Liver (tissue), 9 donors: ENCODE data around the gene PHYKPL. TPM values are rescaled to one million over a fixed set of nuclear protein-coding genes. Genes with fewer than 3 reads are reported as not detected.

Experiments
- DNase-seq: peaks from one replicate; pipeline ENCODE4 v3.0.0-alpha.2; 2017; ENCODE audit warnings: low spot score
- H3K27ac ChIP-seq, 2 donors: one replicate each; pipeline ENCODE4 v1.7.0; 2013; ENCODE audit warnings: inconsistent platforms in 2 of 2, low read length in 2 of 2, control low read depth in 1 of 2, low read depth in 1 of 2, mild to moderate bottlenecking in 1 of 2
- H3K27me3 ChIP-seq, 4 donors: one replicate each; pipeline versions ENCODE4 v1.6.1 to v1.7.0; 2013; ENCODE audit warnings: low read length in 3 of 4, inconsistent platforms in 1 of 4, mild to moderate bottlenecking in 1 of 4, moderate library complexity in 1 of 4; ENCODE audit not compliant: control insufficient read depth in 4 of 4, insufficient read depth in 4 of 4
- H3K36me3 ChIP-seq, 4 donors: one replicate each; pipeline versions ENCODE4 v1.6.1 to v1.7.0; 2013; ENCODE audit warnings: low read length in 3 of 4, mild to moderate bottlenecking in 3 of 4, low read depth in 1 of 4, moderate library complexity in 1 of 4; ENCODE audit not compliant: control insufficient read depth in 4 of 4, insufficient read depth in 3 of 4
- H3K4me1 ChIP-seq, 4 donors: one replicate each; pipeline versions ENCODE4 v1.6.1 to v1.7.0; 2013; ENCODE audit warnings: low read length in 3 of 4, mild to moderate bottlenecking in 3 of 4, moderate library complexity in 1 of 4; ENCODE audit not compliant: control insufficient read depth in 4 of 4, insufficient read depth in 4 of 4
- H3K4me3 ChIP-seq, 3 donors: one replicate each; pipeline versions ENCODE4 v1.6.1 to v1.7.0; 2013; ENCODE audit warnings: low read length in 3 of 3, control low read depth in 1 of 3, low read depth in 1 of 3, mild to moderate bottlenecking in 1 of 3
- H3K9ac ChIP-seq, 2 donors: one replicate each; pipeline ENCODE4 v1.7.0; 2013; ENCODE audit warnings: low read length in 2 of 2, mild to moderate bottlenecking in 2 of 2, moderate library complexity in 2 of 2, control low read depth in 1 of 2, low read depth in 1 of 2
- H3K9me3 ChIP-seq, 4 donors: one replicate each; pipeline versions ENCODE4 v1.6.1 to v1.7.0; 2013; ENCODE audit warnings: low read length in 3 of 4; ENCODE audit not compliant: control insufficient read depth in 4 of 4
- CTCF ChIP-seq: fragments of 150-350 bp; IDR thresholded peaks from 2 replicates; pipeline ENCODE4 v1.5.1; 2017; ENCODE audit warnings: improper control_type of control experiment, low read depth, low read length; ENCODE audit not compliant: missing input control
- FOXA1 ChIP-seq: IDR thresholded peaks from 2 replicates; pipeline ENCODE4 v1.6.1; 2016; ENCODE audit warnings: antibody characterized with exemption
- FOXA2 ChIP-seq: IDR thresholded peaks from 2 replicates; pipeline ENCODE4 v1.6.1; 2016; ENCODE audit warnings: antibody characterized with exemption
- GABPA ChIP-seq, 2 donors: IDR thresholded peaks in 1 of 2; conservative IDR thresholded peaks in 1 of 2; 2 replicates each; pipeline ENCODE4 v1.6.1; 2016; ENCODE audit warnings: antibody characterized with exemption in 2 of 2, mild to moderate bottlenecking in 1 of 2, moderate library complexity in 1 of 2
- HNF4A ChIP-seq, 2 donors: conservative IDR thresholded peaks; 2 replicates each; pipeline ENCODE4 v1.6.1; 2016; ENCODE audit warnings: antibody characterized with exemption in 2 of 2, mild to moderate bottlenecking in 2 of 2
- HNF4G ChIP-seq: IDR thresholded peaks from 2 replicates; pipeline ENCODE4 v1.6.1; 2016; ENCODE audit warnings: antibody characterized with exemption
- JUND ChIP-seq, 2 donors: IDR thresholded peaks; 2 replicates each; pipeline ENCODE4 v1.6.1; 2016; ENCODE audit warnings: antibody characterized with exemption in 2 of 2
- NR2F2 ChIP-seq: IDR thresholded peaks from 2 replicates; pipeline ENCODE4 v1.6.1; 2016; ENCODE audit warnings: antibody characterized with exemption
- RAD21 ChIP-seq, 2 donors: IDR thresholded peaks; 2 replicates each; pipeline ENCODE4 v1.6.1; 2016; ENCODE audit warnings: antibody characterized with exemption in 2 of 2, mild to moderate bottlenecking in 2 of 2
- RXRA ChIP-seq, 2 donors: IDR thresholded peaks; 2 replicates each; pipeline ENCODE4 v1.6.1; 2017 to 2018; ENCODE audit warnings: antibody characterized with exemption in 2 of 2, mild to moderate bottlenecking in 1 of 2
- TAF1 ChIP-seq: conservative IDR thresholded peaks from 2 replicates; pipeline ENCODE4 v1.6.1; 2016; ENCODE audit warnings: antibody characterized with exemption, mild to moderate bottlenecking
- YY1 ChIP-seq: IDR thresholded peaks from 2 replicates; pipeline ENCODE4 v1.6.1; 2016; ENCODE audit warnings: antibody characterized with exemption, mild to moderate bottlenecking
- ZBTB33 ChIP-seq: IDR thresholded peaks from 2 replicates; pipeline ENCODE4 v1.6.1; 2016; ENCODE audit warnings: antibody characterized with exemption
- WGBS: extraction: QIAGEN DNeasy Blood & Tissue Kit; methylation state at CpG from one replicate; pipeline ENCODE4 v1.1.7; 2013; 5-methylcytosine and 5-hydroxymethylcytosine counted together
- polyA plus RNA-seq, 2 donors: library from polyadenylated mRNA; stranded (reverse) in 1 of 2; unstranded in 1 of 2; fragments of 200-250 nt in 1 of 2; fragments of >200 nt in 1 of 2; fragmentation: Nextera tagmentation in 1 of 2; extraction: Ambion mirVana in 1 of 2; gene quantifications; one replicate each; pipeline versions ENCODE4 v1.2.1 to v1.2.3, GENCODE V29; 2013 to 2015
- total RNA-seq, 2 donors: library from RNA; depleted of rRNA; stranded (reverse); fragments of >200 nt; gene quantifications; one replicate each; pipeline ENCODE4 v1.2.3, GENCODE V29; 2014
- TF ChIP-seq, protein P1 (sequence below): IDR thresholded peaks from 2 replicates; pipeline ENCODE4 v1.6.1; 2016; ENCODE audit warnings: antibody characterized with exemption, mild to moderate bottlenecking
- TF ChIP-seq, protein P2 (sequence below): IDR thresholded peaks from 2 replicates; pipeline ENCODE4 v1.6.1; 2016; ENCODE audit warnings: antibody characterized with exemption
- donor health status: healthy.
- donor health status: healthy.
- donor health status: healthy.
- donor health status: healthy.
- donor health status: healthy.

PHYKPL gene
- total and polyA plus RNA-seq, 4 donors = 25.6 to 103 (median 45.0) TPM

DNA sequence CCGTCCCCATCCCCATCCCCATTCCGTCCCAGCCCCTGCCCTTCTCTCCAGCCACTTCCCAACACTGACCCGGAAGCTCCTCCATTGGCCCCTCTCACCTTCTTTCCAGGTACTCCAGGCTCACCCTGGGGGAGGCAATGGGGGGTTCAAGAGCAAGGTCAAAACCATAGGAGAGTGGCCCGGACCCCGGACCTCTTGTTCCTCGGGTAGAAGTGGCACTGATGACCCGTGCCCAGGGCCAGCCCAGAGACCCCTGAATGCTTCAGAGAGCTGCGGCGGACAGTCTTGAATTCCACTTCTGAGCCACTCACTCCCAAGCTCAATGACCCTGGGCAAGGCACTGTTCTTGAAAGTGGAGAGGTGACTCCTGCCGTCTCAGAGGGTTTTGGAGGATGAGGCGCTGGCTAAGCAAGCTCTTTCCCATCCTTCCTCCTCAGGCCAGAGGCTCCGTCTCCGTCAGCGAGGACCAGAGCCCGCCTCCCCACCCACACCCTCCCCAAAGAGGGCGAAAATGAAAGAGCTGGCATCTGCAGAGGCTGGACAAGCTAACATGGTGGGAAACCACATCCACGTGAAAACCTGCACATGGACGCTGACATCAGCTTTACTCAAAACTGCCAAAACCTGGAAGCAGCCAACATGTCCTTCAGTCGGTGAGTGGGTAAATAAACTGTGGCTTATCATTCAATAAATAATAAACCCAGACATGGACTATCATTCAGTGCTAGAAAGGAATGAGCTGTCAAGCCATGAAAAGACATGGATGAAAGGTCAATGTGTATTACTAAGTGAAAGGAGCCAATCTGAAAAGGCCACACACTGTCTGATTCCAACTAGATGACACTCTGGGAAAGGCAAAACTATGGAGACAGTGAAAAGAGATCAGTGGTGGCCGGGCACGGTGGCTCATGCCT lies 27.3 kb upstream of the PHYKPL start:
- Histone ChIP-seq H3K9ac (no peak overlapping the region), H3K27ac (no peak overlapping the region), H3K4me1 (no peaks in the 10 kb centered on the region), H3K27me3 (no peaks in the 10 kb centered on the region), H3K4me3 (no peak overlapping the region), H3K9me3 (no peaks in the 10 kb centered on the region), H3K36me3 (no peaks in the 10 kb centered on the region)
- WGBS = 80% methylated on average over 21 of the region's 21 CpGs
- TF ChIP-seq HNF4A (conservative IDR thresholded peaks at IDR 0.05) (peak in 1 of 2 donors; percentile 24), CTCF (no peak), RAD21 (IDR thresholded peaks at IDR 0.05) (no peak)
- no peak for DNase-seq

DNA sequence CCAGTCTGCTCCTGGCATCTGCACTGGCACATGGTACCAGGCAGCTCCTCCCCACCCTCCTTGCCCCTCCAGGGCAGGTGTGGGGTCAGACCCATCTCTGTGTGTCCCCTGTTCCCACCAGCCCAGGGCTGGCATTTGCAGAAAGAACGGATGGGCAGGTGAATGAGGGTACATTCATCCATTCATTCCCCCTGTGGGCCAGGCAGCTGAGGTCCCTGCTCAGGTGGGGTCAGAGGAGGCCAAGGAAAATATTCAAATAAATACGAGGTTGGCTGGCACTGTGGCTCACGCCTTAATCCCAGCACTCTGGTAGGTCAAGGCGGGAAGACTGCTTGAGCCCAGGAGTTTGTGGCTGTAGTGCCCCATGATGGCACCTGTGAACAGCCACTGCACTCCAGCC lies 25.0 kb upstream of the PHYKPL start:
- Histone ChIP-seq H3K9ac (no peak overlapping the region), H3K9me3 (no peaks in the 10 kb centered on the region), H3K4me3 (no peak overlapping the region), H3K27ac (no peak overlapping the region), H3K36me3 (no peaks in the 10 kb centered on the region), H3K27me3 (no peaks in the 10 kb centered on the region), H3K4me1 (no peaks in the 10 kb centered on the region)
- WGBS = 85% methylated on average over 4 of the region's 4 CpGs
- TF ChIP-seq RXRA (IDR thresholded peaks at IDR 0.05) (no peak), TAF1 (no peak), YY1 (no peak), FOXA1 (no peak), RAD21 (IDR thresholded peaks at IDR 0.05) (no peak), HNF4A (conservative IDR thresholded peaks at IDR 0.05) (no peak), JUND (IDR thresholded peaks at IDR 0.05) (no peak)
- TF ChIP-seq, protein P1, sequence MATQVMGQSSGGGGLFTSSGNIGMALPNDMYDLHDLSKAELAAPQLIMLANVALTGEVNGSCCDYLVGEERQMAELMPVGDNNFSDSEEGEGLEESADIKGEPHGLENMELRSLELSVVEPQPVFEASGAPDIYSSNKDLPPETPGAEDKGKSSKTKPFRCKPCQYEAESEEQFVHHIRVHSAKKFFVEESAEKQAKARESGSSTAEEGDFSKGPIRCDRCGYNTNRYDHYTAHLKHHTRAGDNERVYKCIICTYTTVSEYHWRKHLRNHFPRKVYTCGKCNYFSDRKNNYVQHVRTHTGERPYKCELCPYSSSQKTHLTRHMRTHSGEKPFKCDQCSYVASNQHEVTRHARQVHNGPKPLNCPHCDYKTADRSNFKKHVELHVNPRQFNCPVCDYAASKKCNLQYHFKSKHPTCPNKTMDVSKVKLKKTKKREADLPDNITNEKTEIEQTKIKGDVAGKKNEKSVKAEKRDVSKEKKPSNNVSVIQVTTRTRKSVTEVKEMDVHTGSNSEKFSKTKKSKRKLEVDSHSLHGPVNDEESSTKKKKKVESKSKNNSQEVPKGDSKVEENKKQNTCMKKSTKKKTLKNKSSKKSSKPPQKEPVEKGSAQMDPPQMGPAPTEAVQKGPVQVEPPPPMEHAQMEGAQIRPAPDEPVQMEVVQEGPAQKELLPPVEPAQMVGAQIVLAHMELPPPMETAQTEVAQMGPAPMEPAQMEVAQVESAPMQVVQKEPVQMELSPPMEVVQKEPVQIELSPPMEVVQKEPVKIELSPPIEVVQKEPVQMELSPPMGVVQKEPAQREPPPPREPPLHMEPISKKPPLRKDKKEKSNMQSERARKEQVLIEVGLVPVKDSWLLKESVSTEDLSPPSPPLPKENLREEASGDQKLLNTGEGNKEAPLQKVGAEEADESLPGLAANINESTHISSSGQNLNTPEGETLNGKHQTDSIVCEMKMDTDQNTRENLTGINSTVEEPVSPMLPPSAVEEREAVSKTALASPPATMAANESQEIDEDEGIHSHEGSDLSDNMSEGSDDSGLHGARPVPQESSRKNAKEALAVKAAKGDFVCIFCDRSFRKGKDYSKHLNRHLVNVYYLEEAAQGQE = no peak
- no peak for DNase-seq

GRCh38 chr5:178256746-178257145 lies 24.1 kb upstream of the PHYKPL start:
- H3K27me3 ChIP-seq = no peaks in the 10 kb centered on the region
- no peak overlapping the region for H3K4me3 ChIP-seq
- H3K4me1 ChIP-seq = no peaks in the 10 kb centered on the region
- H3K9me3 ChIP-seq = no peaks in the 10 kb centered on the region
- H3K36me3 ChIP-seq = no peaks in the 10 kb centered on the region
- DNase-seq = no peak
- 92% methylated on average over 19 of the region's 19 CpGs for WGBS
- H3K27ac ChIP-seq = no peak overlapping the region
- no peak overlapping the region for H3K9ac ChIP-seq
- TF ChIP-seq, protein P1 = no peak
- no peak for TF ChIP-seq HNF4A (conservative IDR thresholded peaks at IDR 0.05)
- no peak for TF ChIP-seq HNF4G
- no peak for TF ChIP-seq NR2F2
- TF ChIP-seq FOXA2 = no peak
- TF ChIP-seq TAF1 = no peak
- no peak for TF ChIP-seq GABPA (IDR thresholded peaks at IDR 0.05 in 1 of 2, conservative IDR thresholded peaks at IDR 0.05 in 1 of 2)
- no peak for TF ChIP-seq ZBTB33
- TF ChIP-seq, protein P2, sequence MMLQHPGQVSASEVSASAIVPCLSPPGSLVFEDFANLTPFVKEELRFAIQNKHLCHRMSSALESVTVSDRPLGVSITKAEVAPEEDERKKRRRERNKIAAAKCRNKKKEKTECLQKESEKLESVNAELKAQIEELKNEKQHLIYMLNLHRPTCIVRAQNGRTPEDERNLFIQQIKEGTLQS = no peak
